ENCODE results near the gene BMP5.

The BMP5 gene

GRCh38 chr6:55798571-55798970, 76.8 kb downstream of the BMP5 start:
- DNase-seq: no peak

DNA sequence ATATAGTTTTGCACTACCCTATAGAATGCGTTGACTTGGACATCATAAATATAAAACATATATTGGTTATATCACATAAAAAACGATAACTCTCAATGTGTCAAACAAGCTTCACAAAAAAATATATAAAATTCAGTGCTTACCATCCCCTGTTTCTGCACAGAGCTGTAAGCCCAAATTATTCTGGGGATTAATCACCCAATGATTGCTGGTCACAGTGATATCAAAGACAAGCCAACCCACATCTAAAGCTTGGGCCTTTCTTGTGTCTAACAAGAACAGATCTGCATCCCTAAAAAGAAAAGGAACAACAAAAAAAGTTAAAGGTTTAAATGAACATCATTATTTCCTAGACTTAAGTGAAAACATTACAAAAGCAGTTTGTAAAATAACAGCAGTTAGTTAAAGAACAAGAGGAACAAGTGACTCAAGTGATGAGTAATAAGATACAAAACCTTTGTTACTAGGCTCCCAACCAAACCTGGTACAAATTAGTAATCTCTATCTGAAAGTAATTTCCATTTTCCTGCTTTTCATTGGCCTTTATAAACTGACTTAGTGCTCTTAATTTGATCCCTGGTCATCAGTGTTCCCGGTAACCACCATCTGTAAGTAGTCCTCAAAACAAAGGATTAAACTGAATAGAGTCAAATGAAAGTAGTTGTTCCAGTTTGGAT, 81.1 kb downstream of the BMP5 start:
- DNase-seq: no peak

DNA sequence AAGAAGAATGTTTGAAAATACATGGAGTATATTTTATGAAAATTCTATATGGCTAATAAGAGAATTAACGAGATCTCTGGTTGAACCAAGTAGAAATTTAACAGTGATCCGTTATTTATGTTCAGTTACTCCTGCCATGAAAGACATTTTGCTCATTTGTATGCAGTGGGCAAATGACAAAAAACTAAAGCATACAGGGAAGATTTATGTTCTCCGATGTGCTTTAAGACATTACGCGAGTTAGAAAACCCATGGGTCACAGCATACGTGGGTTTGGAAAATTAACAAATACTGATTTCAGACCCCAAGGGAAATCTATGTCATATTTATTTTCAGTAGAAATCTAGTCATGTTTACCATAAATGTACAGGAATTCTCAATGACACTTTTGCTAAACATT, 90.1 kb downstream of the BMP5 start:
- no peak for DNase-seq

DNA sequence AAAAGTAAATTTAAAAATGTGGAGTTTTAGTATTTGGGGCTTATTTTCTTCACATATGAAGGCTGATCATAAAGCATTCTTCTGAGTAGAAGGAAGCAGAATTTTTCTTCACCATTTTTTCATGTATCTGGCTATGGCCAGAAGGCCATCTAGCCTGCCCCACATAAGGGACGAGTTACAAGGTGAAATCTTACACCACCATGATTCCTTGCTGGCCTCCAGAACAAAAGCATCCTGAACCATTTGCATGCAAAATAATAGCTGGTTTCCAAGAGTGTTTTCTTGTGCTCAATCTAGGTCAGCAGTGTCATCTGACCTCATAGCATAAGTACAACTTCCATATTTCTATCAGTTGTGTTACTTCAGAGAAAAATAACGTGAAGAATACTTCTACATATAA, 93.1 kb downstream of the BMP5 start:
- no peak for DNase-seq

GRCh38 chr6:55778705-55779104, 96.7 kb downstream of the BMP5 start:
- no peak for DNase-seq

GRCh38 chr6:55777469-55777868, 97.9 kb downstream of the BMP5 start:
- DNase-seq: no peak

DNA sequence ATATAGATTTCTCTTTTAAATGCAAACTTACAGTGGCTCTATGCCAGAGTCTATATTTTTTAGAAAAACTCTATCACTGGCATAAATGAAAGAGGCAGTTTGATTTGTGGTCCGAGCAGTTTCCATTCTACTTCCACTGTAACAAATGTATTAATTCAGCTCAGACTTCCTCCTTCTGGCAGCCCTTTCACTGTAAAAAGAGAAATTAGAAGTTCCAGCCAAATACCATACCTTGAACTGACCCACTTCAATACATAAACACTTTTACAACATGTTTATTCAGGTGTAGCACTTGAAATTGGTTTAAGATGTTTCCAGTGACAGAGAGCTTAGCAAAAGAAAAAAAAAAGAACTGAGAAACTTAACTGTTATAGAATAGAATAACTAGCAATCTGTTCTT, 99.3 kb downstream of the BMP5 start:
- DNase-seq: no peak

DNA sequence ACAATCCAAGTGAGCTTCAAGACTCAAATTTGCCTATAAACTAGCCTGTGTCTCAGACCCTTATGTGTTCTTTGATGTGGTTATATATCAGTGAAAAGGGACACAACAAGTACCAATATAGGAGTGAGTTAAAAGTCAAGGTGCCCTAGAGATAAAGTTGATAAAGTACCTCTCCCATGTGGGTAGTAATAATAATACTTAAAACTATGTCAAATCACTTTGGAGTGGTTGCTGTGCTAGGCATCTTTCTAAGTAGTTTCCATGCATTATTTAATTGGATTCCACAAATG, 100.4 kb downstream of the BMP5 start:
- no peak for DNase-seq

GRCh38 chr6:55774286-55775028, 100.9 kb downstream of the BMP5 start:
- no peak for DNase-seq

GRCh38 chr6:55773620-55774216, 101.7 kb downstream of the BMP5 start:
- DNase-seq: no peak

DNA sequence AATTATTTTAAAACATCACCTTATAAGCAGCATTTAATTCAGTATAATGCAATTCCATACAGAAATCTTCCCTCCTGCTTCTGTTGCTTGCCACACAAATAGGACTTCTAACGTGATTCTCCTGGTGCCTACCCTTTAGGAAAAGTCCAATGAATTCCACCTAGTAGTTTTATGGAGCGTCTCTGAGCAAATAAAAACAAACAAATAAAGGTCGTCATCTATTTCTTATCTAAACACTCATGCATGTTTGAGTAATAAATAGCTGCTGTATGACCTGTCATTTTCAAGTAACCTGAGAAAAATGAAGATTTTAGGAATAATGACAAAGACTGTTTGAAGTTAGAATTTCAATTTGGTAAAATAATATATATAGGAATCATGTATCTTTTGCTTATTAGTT, 102.7 kb downstream of the BMP5 start:
- DNase-seq: no peak

GRCh38 chr6:55759536-55759935, 115.9 kb downstream of the BMP5 start:
- no peak for DNase-seq

DNA sequence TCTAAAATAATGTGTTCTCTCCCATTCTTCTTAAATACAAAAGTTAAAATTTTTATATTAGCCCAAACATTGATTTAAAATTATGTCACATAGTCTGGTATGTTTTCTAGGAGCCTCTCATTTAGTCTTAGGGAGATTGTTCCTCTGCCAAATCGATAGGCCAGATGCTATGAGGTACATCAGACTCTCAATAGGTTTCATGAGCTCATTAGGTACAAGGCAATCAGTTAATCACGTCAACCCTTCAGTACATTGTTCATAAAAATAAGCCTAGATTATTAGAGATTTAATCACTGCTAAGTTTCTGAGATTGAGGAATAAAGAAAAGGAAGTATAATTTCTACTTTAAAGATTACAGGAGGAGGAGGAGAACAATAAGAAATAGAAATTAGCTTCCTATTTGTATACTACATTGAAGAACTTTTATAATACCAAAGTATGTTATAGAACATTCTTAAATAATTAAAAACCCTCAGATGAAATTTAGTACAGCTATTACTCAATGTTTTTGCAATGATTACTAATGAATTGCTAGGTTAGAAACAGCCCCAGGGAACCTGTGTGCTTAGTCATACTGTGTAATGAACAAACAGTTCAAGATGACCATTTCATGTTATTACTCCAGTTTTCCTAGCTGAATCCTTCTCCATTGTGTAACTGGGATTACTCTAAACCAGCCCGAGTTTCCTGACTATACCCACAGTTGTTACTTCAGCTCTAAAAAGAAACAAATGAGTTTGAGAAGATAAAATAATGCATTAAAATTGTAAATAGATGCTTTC, 117.0 kb downstream of the BMP5 start:
- peak; percentile 24 for DNase-seq

DNA sequence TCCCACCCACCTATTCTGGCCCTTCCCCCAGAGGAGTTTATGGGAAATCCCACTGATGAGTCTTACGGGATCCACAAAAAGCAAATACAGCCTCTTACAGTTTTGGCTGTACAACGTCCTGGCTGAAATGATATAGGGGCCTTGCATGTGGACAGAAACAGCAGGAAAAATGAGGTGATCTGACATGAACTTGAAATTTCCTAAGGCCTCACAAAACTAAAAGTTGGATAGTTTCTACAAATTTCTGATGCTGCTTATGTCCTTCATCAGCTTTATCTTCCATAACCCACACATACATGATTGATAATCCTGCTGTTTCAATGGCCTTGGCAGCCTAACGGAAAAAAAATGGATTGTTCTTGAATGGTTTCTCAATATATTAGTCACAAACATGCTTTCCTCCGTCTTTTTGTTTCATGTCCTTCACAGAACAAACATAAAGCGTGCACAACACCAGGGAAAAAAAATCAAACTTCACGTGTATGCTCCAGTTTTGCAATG, 118.8 kb downstream of the BMP5 start:
- no peak for DNase-seq

GRCh38 chr6:55748880-55749279, 126.5 kb downstream of the BMP5 start:
- no peak for DNase-seq

- no peak for DNase-seq
Measured at GRCh38 chr6:55746473-55746872, 128.9 kb downstream of the BMP5 start.

- DNase-seq: no peak
Measured at GRCh38 chr6:55734256-55734655, 141.1 kb downstream of the BMP5 start.

GRCh38 chr6:55729665-55730064, 145.7 kb downstream of the BMP5 start:
- DNase-seq: no peak

DNA sequence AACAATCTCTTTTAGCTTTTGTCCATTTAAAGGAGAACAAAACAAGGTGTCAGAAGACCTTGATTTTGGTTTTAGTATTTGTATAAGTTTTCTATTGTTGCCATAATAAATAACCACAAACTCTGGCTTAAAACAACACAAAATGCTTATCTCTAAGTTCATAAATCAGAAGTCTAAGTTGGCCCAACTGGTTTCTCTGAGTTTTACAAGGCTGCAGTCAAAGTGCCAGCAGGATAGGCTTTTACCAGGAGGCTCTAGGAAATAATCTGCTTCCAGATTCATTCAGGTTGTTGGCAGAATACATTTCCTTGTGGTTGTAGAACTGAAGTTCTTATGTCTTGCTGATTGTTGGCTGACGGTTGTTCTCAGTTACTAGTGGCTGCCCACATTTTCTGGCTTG, 149.2 kb downstream of the BMP5 start:
- DNase-seq: no peak

- no peak for DNase-seq
Measured at GRCh38 chr6:55714831-55715230, 160.6 kb downstream of the BMP5 start.

GRCh38 chr6:55713436-55713835, 162.0 kb downstream of the BMP5 start:
- no peak for DNase-seq

GRCh38 chr6:55708711-55709110, 166.7 kb downstream of the BMP5 start:
- no peak for DNase-seq

All from NCI-H774 (cell line).